MM.1S (cell line): ENCODE data around the gene SAGE1.
A peak's percentile ranks its signal among the peaks of the same experiment; 100 is the strongest.

Source experiments
- DNase-seq: peaks from one replicate; pipeline ENCODE4 v3.0.0-alpha.2; 2015
- H2AFZ ChIP-seq: fragments of 300-600 bp; sonication (generic); 2 replicates; pipeline ENCODE4 v1.6.0; 2016; ENCODE audit warnings: antibody characterized with exemption, low read length
- H3F3A ChIP-seq: fragments of 300-600 bp; sonication (generic); 2 replicates; pipeline ENCODE4 v1.6.1; 2016; ENCODE audit warnings: mild to moderate bottlenecking, antibody characterized with exemption, low read length, moderate library complexity, mixed read lengths; ENCODE audit not compliant: insufficient read depth
- H3K27ac ChIP-seq: fragments of 300-600 bp; sonication (generic); 2 replicates; pipeline ENCODE4 v1.5.1; 2016; ENCODE audit warnings: mild to moderate bottlenecking, low read length
- H3K27me3 ChIP-seq: fragments of 300-600 bp; sonication (generic); replicated peaks from 2 replicates; pipeline ENCODE4 v1.6.0; 2016; ENCODE audit warnings: low read length; ENCODE audit not compliant: insufficient read depth
- H3K36me3 ChIP-seq: fragments of 300-600 bp; sonication (generic); replicated peaks from 2 replicates; pipeline ENCODE4 v1.6.1; 2016; ENCODE audit warnings: mild to moderate bottlenecking, low read length, mixed read lengths; ENCODE audit not compliant: insufficient read depth
- H3K4me1 ChIP-seq: fragments of 300-600 bp; sonication (generic); 2 replicates; pipeline ENCODE4 v1.6.1; 2016; ENCODE audit warnings: low read length, mixed read lengths
- H3K4me2 ChIP-seq: fragments of 300-600 bp; sonication (generic); 2 replicates; pipeline ENCODE4 v1.6.0; 2016; ENCODE audit warnings: low read depth, low read length
- H3K4me3 ChIP-seq: fragments of 300-600 bp; sonication (generic); 2 replicates; pipeline ENCODE4 v1.5.1; 2016; ENCODE audit warnings: low read length, mixed read lengths
- H3K79me2 ChIP-seq: fragments of 300-600 bp; sonication (generic); 2 replicates; pipeline ENCODE4 v1.6.1; 2016; ENCODE audit warnings: mixed run types, low read length, mixed read lengths
- H3K9ac ChIP-seq: fragments of 300-600 bp; sonication (generic); 2 replicates; pipeline ENCODE4 v1.6.1; 2016; ENCODE audit warnings: low read length, mixed read lengths
- H3K9me2 ChIP-seq: fragments of 300-600 bp; sonication (generic); replicated peaks from 2 replicates; pipeline ENCODE4 v1.6.1; 2016; ENCODE audit warnings: mild to moderate bottlenecking, low read length, mixed read lengths; ENCODE audit not compliant: insufficient read depth
- H3K9me3 ChIP-seq: fragments of 300-600 bp; sonication (generic); replicated peaks from 2 replicates; pipeline ENCODE4 v1.6.1; 2016; ENCODE audit warnings: mild to moderate bottlenecking, low read length, mixed read lengths; ENCODE audit not compliant: insufficient read depth
- H4K20me1 ChIP-seq: fragments of 300-600 bp; sonication (generic); 2 replicates; pipeline ENCODE4 v1.6.1; 2016; ENCODE audit warnings: mild to moderate bottlenecking, low read length, moderate library complexity, mixed read lengths; ENCODE audit not compliant: insufficient read depth
- CTCF ChIP-seq: fragments of 300-600 bp; sonication (generic); IDR thresholded peaks from 2 replicates; pipeline ENCODE4 v1.5.1; 2016; ENCODE audit warnings: antibody characterized with exemption, low read length, mixed read lengths
- EZH2 ChIP-seq: fragments of 300-600 bp; sonication (generic); optimal IDR thresholded peaks from 2 replicates; pipeline ENCODE3; 2017; ENCODE audit warnings: low read depth, mild to moderate bottlenecking, antibody characterized with exemption, low read length, mixed read lengths
- EZH2phosphoT487 ChIP-seq: fragments of 300-600 bp; sonication (generic); IDR thresholded peaks from 2 replicates; pipeline ENCODE4 v1.6.1; 2018; ENCODE audit warnings: antibody characterized with exemption, low read length

The SAGE1 gene

GRCh38 chrX:135927897-135928296, 34.4 kb downstream of the SAGE1 start:
- H3K79me2 ChIP-seq: no peaks in the 10 kb centered on the region
- H3K27ac ChIP-seq: no peak overlapping the region
- H3K4me1 ChIP-seq: no peaks in the 10 kb centered on the region
- no peak overlapping the region for H2AFZ ChIP-seq
- no peaks in the 10 kb centered on the region for H3K27me3 ChIP-seq
- no peak for DNase-seq
- no peaks in the 10 kb centered on the region for H3K36me3 ChIP-seq
- no peaks in the 10 kb centered on the region for H3K9me2 ChIP-seq
- no peaks in the 10 kb centered on the region for H3F3A ChIP-seq
- H4K20me1 ChIP-seq: no peaks in the 10 kb centered on the region
- H3K9me3 ChIP-seq: no peaks in the 10 kb centered on the region
- H3K9ac ChIP-seq: no peak overlapping the region
- TF ChIP-seq CTCF (no peak), EZH2 (no peak), EZH2phosphoT487 (no peak)
- no peak overlapping the region for H3K4me3 ChIP-seq
- no peak overlapping the region for H3K4me2 ChIP-seq

GRCh38 chrX:135931644-135932487, 38.4 kb downstream of the SAGE1 start:
- H3K27me3 ChIP-seq: no peaks in the 10 kb centered on the region
- peak; percentile 66 for DNase-seq
- no peak overlapping the region for H3K9ac ChIP-seq
- no peaks in the 10 kb centered on the region for H3F3A ChIP-seq
- TF ChIP-seq EZH2: no peak
- TF ChIP-seq CTCF: peak; percentile 61
- no peak for TF ChIP-seq EZH2phosphoT487
- no peaks in the 10 kb centered on the region for H3K9me3 ChIP-seq
- H3K9me2 ChIP-seq: no peaks in the 10 kb centered on the region
- no peaks in the 10 kb centered on the region for H3K4me1 ChIP-seq
- no peak overlapping the region for H3K27ac ChIP-seq
- H2AFZ ChIP-seq: no peak overlapping the region
- no peak overlapping the region for H3K4me3 ChIP-seq
- no peaks in the 10 kb centered on the region for H3K36me3 ChIP-seq
- no peaks in the 10 kb centered on the region for H3K79me2 ChIP-seq
- H3K4me2 ChIP-seq: no peak overlapping the region
- H4K20me1 ChIP-seq: no peaks in the 10 kb centered on the region

GRCh38 chrX:135944486-135944885, 51.0 kb downstream of the SAGE1 start:
- H3K79me2 ChIP-seq: no peaks in the 10 kb centered on the region
- no peak for TF ChIP-seq CTCF
- no peak for TF ChIP-seq EZH2
- no peak for TF ChIP-seq EZH2phosphoT487
- no peak overlapping the region for H3K4me2 ChIP-seq
- no peaks in the 10 kb centered on the region for H3K9me3 ChIP-seq
- no peak overlapping the region for H3K9ac ChIP-seq
- H3K4me1 ChIP-seq: no peaks in the 10 kb centered on the region
- H3K27ac ChIP-seq: no peak overlapping the region
- no peaks in the 10 kb centered on the region for H4K20me1 ChIP-seq
- no peaks in the 10 kb centered on the region for H3K36me3 ChIP-seq
- H3K4me3 ChIP-seq: no peak overlapping the region
- H3K9me2 ChIP-seq: no peaks in the 10 kb centered on the region
- no peaks in the 10 kb centered on the region for H3K27me3 ChIP-seq
- H3F3A ChIP-seq: no peaks in the 10 kb centered on the region
- no peak overlapping the region for H2AFZ ChIP-seq
- no peak for DNase-seq
